AG09309 (cell line): Measurements from ENCODE around the gene UNKL.

Experiments used
- DNase-seq: peaks from one replicate; pipeline ENCODE4 v3.0.0-alpha.2; 2010; ENCODE audit warnings: low read depth
- H3K4me3 ChIP-seq: 2 replicates; pipeline ENCODE4 v1.5.1; 2011; ENCODE audit warnings: mild to moderate bottlenecking, low read depth, low read length, moderate library complexity; ENCODE audit not compliant: control insufficient read depth
- CTCF ChIP-seq: IDR thresholded peaks from 2 replicates; pipeline ENCODE4 v1.5.1; 2011; ENCODE audit warnings: mild to moderate bottlenecking, low read depth, low read length, inconsistent platforms; ENCODE audit not compliant: insufficient read depth, control insufficient read depth; ENCODE audit errors: missing control alignments

The UNKL gene

GRCh38 chr16:1446296-1447080 lies 32.0 kb upstream of the UNKL start:
- H3K4me3 ChIP-seq = no peak overlapping the region
- no peak for DNase-seq
- TF ChIP-seq CTCF = no peak

- no peak for DNase-seq
- H3K4me3 ChIP-seq = no peak overlapping the region
- TF ChIP-seq CTCF = no peak
Observed at GRCh38 chr16:1445518-1446203, 31.2 kb upstream of the UNKL start.

- no peak for TF ChIP-seq CTCF
- no peak for DNase-seq
- H3K4me3 ChIP-seq = no peak overlapping the region
Observed at GRCh38 chr16:1444730-1445517, 30.4 kb upstream of the UNKL start.

DNA sequence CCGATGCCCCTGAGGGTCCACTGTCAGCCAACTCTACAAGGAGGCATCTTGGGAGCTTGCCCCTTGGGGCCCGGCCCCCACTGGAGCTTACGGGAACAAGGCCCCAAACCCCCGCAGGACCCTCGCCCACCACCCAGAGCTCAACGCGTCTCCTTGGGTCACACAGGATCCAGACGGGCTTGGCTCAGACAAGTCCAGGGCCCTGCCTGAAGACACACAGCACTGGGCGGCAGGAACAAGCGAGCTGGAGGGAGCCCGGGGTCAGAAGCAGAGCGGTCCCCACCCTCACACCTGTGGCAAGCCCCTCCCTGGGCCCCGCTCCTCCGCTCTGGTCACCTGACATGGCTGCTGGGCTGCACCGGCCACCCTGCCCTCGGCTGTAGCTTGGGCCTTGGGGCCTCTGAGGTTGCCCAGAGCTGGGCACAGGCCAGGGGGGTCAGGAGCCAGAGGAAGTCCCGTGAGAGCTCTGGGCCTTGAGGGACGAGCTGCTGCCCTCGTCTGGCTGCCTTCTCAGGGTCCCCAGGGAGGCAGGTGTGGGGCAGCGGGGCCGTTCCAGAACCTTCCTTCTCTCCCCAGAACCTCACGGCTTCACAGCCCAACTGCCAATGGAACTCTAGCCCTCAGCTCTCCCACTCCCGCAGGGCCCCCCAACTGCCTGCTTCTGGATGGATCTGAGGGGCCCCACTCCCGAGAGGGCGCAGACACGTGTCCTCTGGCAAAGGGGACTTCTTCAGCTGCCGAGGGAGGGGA lies 29.7 kb upstream of the UNKL start, which contains the start of gene CCDC154:
Gene CCDC154 (minus strand): TSS at position 577 of the 750 bp plus-strand sequence. CDS start 234 bp downstream, at position 343.
- DNase-seq = no peak
- H3K4me3 ChIP-seq = no peak within 1 kb of the TSS
- no peak for TF ChIP-seq CTCF

GRCh38 chr16:1443403-1443973 lies 29.0 kb upstream of the UNKL start:
- TF ChIP-seq CTCF = no peak
- H3K4me3 ChIP-seq = no peak overlapping the region
- no peak for DNase-seq

- DNase-seq = no peak
Observed at GRCh38 chr16:1442697-1443096, 28.2 kb upstream of the UNKL start.

More at GRCh38 chr16:1442697-1443096, 28.2 kb upstream of the UNKL start:
- no peak overlapping the region for H3K4me3 ChIP-seq
- no peak for TF ChIP-seq CTCF
